Measurements from ENCODE around the gene HOXA3.

HOXA3 gene

DNA sequence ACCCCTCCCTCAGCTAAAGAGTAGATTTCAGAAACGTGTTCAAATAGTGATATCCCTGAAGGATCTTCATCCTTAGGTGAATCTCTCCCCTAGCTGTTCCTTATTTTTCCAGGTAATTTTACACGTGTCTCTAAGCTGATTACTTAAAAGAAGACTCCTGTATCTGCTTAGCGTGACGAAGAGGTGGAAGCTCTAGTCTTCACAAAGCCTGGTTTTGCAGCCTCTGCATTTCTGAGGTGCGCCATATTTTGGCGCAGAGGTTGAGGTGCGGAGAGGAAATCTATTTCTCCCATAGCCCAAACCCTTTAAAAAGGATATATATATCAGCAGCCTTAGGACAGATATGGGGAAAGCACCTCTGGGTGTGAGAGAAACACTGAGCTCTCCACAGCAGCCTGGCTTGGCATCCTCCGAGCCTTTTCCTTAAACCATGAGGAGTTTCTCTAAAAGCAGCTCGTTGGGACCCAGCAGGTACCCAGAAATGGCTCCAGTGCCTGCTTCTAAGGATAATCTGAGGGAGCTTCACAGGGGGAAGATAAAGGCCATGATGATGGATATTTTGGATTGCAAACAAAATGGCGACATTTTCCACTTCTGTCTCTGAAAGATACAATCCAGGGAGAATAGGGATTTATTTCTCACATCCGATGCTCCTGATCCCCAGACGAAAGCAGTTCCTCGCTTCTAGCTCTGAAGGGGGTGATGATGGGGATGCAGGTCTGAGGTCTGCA lies 46.9 kb downstream of the HOXA3 start:
- TF ChIP-seq, protein P1, sequence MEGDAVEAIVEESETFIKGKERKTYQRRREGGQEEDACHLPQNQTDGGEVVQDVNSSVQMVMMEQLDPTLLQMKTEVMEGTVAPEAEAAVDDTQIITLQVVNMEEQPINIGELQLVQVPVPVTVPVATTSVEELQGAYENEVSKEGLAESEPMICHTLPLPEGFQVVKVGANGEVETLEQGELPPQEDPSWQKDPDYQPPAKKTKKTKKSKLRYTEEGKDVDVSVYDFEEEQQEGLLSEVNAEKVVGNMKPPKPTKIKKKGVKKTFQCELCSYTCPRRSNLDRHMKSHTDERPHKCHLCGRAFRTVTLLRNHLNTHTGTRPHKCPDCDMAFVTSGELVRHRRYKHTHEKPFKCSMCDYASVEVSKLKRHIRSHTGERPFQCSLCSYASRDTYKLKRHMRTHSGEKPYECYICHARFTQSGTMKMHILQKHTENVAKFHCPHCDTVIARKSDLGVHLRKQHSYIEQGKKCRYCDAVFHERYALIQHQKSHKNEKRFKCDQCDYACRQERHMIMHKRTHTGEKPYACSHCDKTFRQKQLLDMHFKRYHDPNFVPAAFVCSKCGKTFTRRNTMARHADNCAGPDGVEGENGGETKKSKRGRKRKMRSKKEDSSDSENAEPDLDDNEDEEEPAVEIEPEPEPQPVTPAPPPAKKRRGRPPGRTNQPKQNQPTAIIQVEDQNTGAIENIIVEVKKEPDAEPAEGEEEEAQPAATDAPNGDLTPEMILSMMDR (IDR thresholded peaks at IDR 0.05; ENCODE audit: borderline replicate concordance, insufficient read depth, low read depth, low read length), result no peak
- no peak overlapping the region for H3K4me3 ChIP-seq (ENCODE audit: low read depth, low read length)

DNA sequence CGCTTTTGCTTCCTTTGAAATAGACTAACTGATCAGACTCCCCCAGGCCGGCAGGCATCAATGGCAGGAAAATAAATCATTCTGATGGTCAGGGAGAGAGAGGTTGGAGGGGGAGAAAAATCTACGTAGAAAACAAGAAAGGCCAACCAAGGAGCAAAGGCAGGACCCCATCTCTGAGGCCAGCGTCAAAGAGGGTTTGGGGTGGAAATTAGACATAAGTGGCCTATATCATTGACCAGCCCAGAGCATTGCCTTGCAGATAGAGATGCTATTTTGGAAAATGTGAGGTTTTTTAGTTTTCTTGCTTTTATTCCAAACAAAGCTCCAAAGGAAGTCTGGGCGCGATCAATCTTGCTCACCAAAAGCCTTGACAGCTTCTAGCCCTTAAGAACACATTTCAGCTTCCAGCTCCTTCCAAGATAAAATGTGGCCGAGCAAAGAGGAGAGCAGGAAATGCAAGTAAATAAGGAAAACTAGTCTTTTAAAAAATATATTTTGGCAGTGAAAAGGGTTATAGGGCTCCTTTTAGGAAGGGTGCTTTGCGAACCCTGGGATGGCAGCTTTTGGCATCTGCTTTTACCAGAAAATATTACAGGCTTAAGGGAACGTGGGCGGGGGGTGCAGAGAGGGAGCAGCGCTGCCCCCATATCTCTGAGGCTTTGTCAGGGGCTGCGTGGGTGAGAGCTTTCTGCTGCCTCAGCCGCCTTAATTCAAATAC lies 47.9 kb downstream of the HOXA3 start:
- TF ChIP-seq, protein P1 (IDR thresholded peaks at IDR 0.05; ENCODE audit: borderline replicate concordance, insufficient read depth, low read depth, low read length), result no peak
- no peak overlapping the region for H3K4me3 ChIP-seq (ENCODE audit: low read depth, low read length)

DNA sequence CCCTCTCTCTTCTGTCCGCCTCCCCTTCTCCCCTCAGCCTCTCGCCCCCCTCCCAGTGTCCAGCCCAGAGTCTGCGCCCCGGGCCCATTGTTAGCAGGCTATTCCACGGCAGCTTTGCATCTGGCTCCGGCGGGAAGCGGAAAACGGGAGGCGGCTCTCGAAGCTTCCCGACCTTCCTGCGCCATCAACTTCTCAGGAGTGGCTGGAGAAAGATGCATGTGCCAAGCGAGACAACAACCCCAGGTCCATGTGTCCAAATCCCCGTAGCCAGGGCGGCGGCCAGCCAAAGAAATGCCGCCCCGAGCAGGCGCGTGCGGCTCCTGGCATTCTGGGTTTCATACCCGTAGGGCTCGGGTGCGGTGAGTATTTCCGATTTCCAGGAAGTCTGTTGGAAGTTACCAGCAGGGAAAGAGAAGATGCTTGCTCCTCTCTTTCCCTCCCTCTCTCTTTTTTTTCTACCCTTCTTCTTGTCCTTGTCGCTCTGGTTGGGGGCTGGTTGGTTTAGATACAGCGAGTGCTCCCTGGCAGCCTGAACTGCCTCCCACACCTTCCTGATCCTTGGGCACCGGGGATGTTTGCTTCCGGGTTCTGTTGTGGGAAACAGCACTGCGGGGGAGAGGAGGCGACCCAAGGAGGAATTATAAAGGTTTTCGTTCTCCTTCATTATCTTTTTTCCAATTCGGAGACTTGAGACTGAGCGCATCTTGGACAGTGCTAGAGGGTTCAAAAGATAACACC lies 48.7 kb downstream of the HOXA3 start:
- H3K4me3 ChIP-seq (ENCODE audit: low read depth, low read length), result no peak overlapping the region
- TF ChIP-seq, protein P1 (IDR thresholded peaks at IDR 0.05; ENCODE audit: borderline replicate concordance, insufficient read depth, low read depth, low read length), result no peak

DNA sequence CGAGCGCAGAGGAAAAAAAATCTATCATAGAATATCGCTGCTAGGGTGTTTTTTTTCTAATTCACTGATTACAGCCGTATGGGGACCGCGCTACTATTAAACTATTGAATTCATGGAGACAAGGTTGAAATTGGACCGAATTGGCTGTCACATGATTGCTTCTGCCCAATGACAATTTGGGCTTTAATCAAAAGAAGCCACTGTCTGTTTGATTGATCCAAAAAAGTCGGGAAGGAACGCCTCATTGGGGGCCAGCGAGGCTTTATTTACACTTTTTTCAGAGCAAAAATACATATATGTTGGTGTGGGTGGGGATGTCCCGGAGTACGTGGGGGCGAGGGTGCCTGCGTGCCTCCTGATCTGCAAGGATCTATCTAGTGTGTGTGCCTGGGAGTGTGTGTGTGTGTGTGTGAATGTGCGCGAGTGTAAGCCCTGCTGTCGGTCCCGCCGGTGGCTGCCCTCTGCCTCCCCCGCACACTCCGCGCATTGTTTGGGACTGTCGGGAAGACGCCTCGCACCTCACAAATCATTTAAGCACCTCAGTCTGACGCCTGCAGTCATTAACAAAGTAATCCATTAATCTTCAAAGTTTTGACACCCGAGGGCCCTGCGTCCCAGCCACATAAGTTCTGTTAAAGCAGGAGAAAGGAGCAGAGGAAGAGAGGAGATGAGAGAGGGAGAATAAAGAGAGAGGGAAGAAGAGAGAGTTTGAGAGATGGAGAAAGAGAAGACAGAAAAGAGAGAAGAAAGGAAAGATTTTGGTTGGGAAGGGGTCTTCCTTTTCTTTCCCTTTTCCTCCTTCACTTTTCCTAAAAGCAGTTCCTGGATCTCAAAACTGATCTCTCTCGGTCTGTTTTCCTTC lies 49.6 kb downstream of the HOXA3 start, which contains the start of gene HOXA2:
Gene HOXA2, minus strand, starts transcription at position 103 of the 862 bp plus-strand sequence. CDS start 183 bp downstream, outside the sequence.
- no peak within 1 kb of the TSS for H3K4me3 ChIP-seq (ENCODE audit: low read depth, low read length)
- TF ChIP-seq, protein P1 (IDR thresholded peaks at IDR 0.05; ENCODE audit: borderline replicate concordance, insufficient read depth, low read depth, low read length), result no peak

DNA sequence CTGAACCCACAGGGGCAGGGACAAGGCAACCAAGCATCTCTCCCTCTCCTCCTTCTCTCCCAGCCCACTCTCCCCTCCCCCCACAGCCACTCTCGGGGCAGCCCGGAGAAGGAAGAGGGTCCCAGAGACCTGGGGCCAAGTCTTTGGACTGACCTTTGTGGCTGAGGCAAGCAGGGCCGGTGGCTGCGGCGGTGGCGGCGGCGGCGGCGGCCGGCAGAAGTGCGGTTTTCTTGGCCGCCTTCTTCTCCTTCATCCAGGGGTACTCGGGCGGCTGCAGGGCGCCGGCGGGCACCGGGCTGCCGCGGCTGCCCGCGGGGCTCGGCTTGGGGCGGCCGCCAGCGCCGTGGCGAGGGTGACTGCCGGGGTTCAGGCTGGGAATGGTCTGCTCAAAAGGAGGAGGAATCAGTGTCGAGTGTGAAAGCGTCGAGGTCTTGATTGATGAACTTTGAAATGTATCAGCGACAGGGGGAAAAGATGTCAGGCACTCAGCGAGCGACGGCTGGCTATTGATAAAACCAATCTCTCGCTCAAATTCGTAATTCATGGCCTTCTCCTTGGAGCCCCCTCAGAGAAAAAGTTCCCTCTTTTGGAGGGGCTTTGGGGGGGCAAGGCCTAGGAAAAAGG lies 50.3 kb downstream of the HOXA3 start:
- H3K4me3 ChIP-seq (ENCODE audit: low read depth, low read length), result no peak overlapping the region
- TF ChIP-seq, protein P1 (IDR thresholded peaks at IDR 0.05; ENCODE audit: borderline replicate concordance, insufficient read depth, low read depth, low read length), result no peak

All from GM12875 (cell line).